Measurements from ENCODE around the gene MPHOSPH9.

GRCh38 chr12:123134271-123134671 lies 98.7 kb downstream of the MPHOSPH9 start:
- TF ChIP-seq, protein P1, sequence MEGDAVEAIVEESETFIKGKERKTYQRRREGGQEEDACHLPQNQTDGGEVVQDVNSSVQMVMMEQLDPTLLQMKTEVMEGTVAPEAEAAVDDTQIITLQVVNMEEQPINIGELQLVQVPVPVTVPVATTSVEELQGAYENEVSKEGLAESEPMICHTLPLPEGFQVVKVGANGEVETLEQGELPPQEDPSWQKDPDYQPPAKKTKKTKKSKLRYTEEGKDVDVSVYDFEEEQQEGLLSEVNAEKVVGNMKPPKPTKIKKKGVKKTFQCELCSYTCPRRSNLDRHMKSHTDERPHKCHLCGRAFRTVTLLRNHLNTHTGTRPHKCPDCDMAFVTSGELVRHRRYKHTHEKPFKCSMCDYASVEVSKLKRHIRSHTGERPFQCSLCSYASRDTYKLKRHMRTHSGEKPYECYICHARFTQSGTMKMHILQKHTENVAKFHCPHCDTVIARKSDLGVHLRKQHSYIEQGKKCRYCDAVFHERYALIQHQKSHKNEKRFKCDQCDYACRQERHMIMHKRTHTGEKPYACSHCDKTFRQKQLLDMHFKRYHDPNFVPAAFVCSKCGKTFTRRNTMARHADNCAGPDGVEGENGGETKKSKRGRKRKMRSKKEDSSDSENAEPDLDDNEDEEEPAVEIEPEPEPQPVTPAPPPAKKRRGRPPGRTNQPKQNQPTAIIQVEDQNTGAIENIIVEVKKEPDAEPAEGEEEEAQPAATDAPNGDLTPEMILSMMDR (IDR thresholded peaks at IDR 0.05) = no peak
- no peak for TF ChIP-seq ZFX (IDR thresholded peaks at IDR 0.05; ENCODE audit: borderline replicate concordance)

All from 22Rv1 (cell line).